ENCODE measurements around the gene MBP. TPM values are rescaled to one million over a fixed set of nuclear protein-coding genes. Genes with fewer than 3 reads are reported as not detected.

Gene MBP
- total and polyA plus RNA-seq, 2 of the 13 experiments (the other 11 are each of a cell fraction or from before 2014, with no cell fraction given) = 5.0 to 8.5 TPM

DNA sequence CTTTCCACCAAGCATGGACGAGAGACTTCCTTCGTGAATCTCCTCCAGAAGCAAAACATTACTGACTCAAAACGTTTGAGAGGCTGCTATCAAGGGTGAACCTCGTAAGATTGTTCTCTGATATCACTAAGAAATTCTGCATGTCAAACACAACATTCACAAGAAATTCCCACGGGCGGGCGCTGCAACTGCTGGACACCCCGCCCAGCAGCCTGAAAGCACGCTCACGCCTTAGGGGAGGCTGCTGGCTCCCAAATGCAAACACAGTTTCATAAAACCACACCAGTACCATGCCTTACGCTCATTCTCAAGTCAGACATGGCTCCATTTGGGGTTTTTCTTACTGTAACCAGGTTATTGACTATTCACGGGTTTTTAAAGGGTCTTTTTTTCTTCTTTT, 39.0 kb downstream of the MBP start (continued):
- TF ChIP-seq KAT8 (CRISPR knock-in tag; IDR thresholded peaks at IDR 0.05) (no peak), ZNF775 (CRISPR knock-in tag; IDR thresholded peaks at IDR 0.05; ENCODE audit: borderline replicate concordance) (no peak), ZBTB21 (CRISPR knock-in tag; IDR thresholded peaks at IDR 0.05) (no peak)

- FAIRE-seq (no peak), ATAC-seq (no peak), DNase-seq (ENCODE audit: low spot score) (no peak)
- H3K36me3 ChIP-seq (replicated peaks in 1 of 2; ENCODE audit: control insufficient read depth in 1 of 2, insufficient read depth in 2 of 2, low read length in 2 of 2) = no peaks in the 10 kb centered on the region; a peak in 1 of 5 replicates
- no peak overlapping the region for H3K4me2 ChIP-seq (ENCODE audit: low read depth, low read length)
- no peak overlapping the region for H3K4me3 ChIP-seq (replicated peaks in 1 of 3; ENCODE audit: insufficient read depth in 1 of 3, low read depth in 2 of 3, low read length in 3 of 3)
- intact Hi-C loops (cut with micrococcal nuclease; ENCODE audit: unreplicated experiment) = no loop called here
- no peaks in the 10 kb centered on the region for H3K9me3 ChIP-seq (ENCODE audit: low read length)
- ChIA-PET POLR2A (no interaction called here), CTCF (ENCODE audit: low intra/inter-chr PET ratio, low total read pairs) (no interaction called here)
- H3K27ac ChIP-seq (ENCODE audit: extremely low read length, insufficient read depth, low read length) = no peak overlapping the region
- in situ Hi-C loops (cut with HindIII; ENCODE audit: extremely low pct_ligation_motif_present, low pct_unique_long_range_greater_than_20kb) = no loop called here
- no peak overlapping the region for H3K9ac ChIP-seq (ENCODE audit: insufficient read depth, low read depth, low read length)
- H3K79me2 ChIP-seq (ENCODE audit: insufficient read depth, low read length) = no peaks in the 10 kb centered on the region
- 90% methylated on average over 16 of the region's 16 CpGs for WGBS (ENCODE audit: low lambda C conversion rate)
- H2AFZ ChIP-seq (ENCODE audit: low read length) = no peak overlapping the region
- peaks cover 8% of the 10 kb centered on the region; the same call in 1 of the 2 replicates for H3K4me1 ChIP-seq (ENCODE audit: insufficient read depth, low read length)
- peaks cover 7% of the 10 kb centered on the region for H4K20me1 ChIP-seq (ENCODE audit: insufficient read depth, low read length)
- no TSS peak for BruUV-seq (replicated peaks)
- no peaks in the 10 kb centered on the region for H3K27me3 ChIP-seq (ENCODE audit: control insufficient read depth in 1 of 2, insufficient read depth in 2 of 2, low read length in 2 of 2)
- no peak for TF ChIP-seq ZNF766 (CRISPR knock-in tag; IDR thresholded peaks at IDR 0.05; ENCODE audit: borderline replicate concordance)
- TF ChIP-seq ZNF3 (CRISPR knock-in tag; IDR thresholded peaks at IDR 0.05) = no peak
- no peak for TF ChIP-seq IKZF5 (CRISPR knock-in tag; IDR thresholded peaks at IDR 0.05)
- no peak for TF ChIP-seq SMARCE1 (IDR thresholded peaks at IDR 0.05; ENCODE audit: borderline replicate concordance)
- no peak for TF ChIP-seq ZNF20 (CRISPR knock-in tag; IDR thresholded peaks at IDR 0.05)
- no peak for TF ChIP-seq MIER2 (CRISPR knock-in tag; IDR thresholded peaks at IDR 0.05)
- TF ChIP-seq ZNF124 (CRISPR knock-in tag; IDR thresholded peaks at IDR 0.05) = no peak
- TF ChIP-seq ZNF703 (CRISPR knock-in tag; IDR thresholded peaks at IDR 0.05; ENCODE audit: borderline replicate concordance) = no peak
- TF ChIP-seq, protein P1, sequence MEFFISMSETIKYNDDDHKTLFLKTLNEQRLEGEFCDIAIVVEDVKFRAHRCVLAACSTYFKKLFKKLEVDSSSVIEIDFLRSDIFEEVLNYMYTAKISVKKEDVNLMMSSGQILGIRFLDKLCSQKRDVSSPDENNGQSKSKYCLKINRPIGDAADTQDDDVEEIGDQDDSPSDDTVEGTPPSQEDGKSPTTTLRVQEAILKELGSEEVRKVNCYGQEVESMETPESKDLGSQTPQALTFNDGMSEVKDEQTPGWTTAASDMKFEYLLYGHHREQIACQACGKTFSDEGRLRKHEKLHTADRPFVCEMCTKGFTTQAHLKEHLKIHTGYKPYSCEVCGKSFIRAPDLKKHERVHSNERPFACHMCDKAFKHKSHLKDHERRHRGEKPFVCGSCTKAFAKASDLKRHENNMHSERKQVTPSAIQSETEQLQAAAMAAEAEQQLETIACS (CRISPR knock-in tag; IDR thresholded peaks at IDR 0.05) = no peak
- TF ChIP-seq GATA4 (IDR thresholded peaks at IDR 0.05; ENCODE audit: borderline replicate concordance, low read depth) = no peak
- TF ChIP-seq SSRP1 (CRISPR knock-in tag; IDR thresholded peaks at IDR 0.05) = no peak
- TF ChIP-seq, protein P2, sequence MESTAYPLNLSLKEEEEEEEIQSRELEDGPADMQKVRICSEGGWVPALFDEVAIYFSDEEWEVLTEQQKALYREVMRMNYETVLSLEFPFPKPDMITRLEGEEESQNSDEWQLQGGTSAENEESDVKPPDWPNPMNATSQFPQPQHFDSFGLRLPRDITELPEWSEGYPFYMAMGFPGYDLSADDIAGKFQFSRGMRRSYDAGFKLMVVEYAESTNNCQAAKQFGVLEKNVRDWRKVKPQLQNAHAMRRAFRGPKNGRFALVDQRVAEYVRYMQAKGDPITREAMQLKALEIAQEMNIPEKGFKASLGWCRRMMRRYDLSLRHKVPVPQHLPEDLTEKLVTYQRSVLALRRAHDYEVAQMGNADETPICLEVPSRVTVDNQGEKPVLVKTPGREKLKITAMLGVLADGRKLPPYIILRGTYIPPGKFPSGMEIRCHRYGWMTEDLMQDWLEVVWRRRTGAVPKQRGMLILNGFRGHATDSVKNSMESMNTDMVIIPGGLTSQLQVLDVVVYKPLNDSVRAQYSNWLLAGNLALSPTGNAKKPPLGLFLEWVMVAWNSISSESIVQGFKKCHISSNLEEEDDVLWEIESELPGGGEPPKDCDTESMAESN (CRISPR knock-in tag; conservative IDR thresholded peaks at IDR 0.05) = no peak
- TF ChIP-seq FOXM1 (CRISPR knock-in tag; IDR thresholded peaks at IDR 0.05) = no peak
- TF ChIP-seq GPN1 (CRISPR knock-in tag; IDR thresholded peaks at IDR 0.05; ENCODE audit: borderline replicate concordance) = no peak
- TF ChIP-seq MED1 (CRISPR knock-in tag; IDR thresholded peaks at IDR 0.05) = no peak
Measured at GRCh38 chr18:77093067-77093430, 39.5 kb downstream of the MBP start.

All from HepG2 (cell line).